CD4-positive, alpha-beta T cell treated with Interleukin-6 for 4 hours (primary cell): ENCODE data around the gene SH2D2A.

Experiments used
- DNase-seq: peaks from one replicate; pipeline ENCODE4 v3.0.0-alpha.2; 2020; ENCODE audit warnings: mixed read lengths

Gene SH2D2A

GRCh38 chr1:156822680-156823079, 6.0 kb upstream of the SH2D2A start:
- DNase-seq, result no peak

GRCh38 chr1:156821801-156822200, 5.2 kb upstream of the SH2D2A start:
- no peak for DNase-seq

- no peak for DNase-seq
Measured at GRCh38 chr1:156815961-156816422, 656 bp downstream of the SH2D2A start.

DNA sequence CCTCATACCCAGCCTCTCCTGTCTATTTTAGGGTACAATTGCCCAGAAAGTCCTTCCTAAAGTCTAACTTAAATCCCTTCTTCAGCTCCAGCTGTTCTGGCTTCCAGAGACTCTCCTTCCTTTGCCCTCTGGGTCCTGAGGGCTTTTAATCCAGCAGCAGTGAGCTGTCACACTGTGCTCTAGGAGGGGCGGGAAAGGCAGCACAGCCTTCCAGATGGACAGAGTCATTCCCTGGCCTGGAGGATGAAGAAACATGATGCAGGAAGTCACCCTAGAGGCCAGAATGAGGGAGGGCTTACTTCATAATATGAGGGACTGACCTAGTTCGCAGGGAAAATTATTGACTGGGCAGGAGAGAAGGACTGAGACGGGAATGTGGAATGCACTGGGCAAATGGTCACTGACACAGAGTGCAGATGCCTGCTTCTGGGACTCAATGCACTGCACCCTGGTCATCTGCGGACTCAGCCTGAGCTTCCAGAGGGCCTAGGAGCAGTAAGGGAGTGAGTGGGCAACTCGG, 1.3 kb downstream of the SH2D2A start:
- no peak for DNase-seq

- DNase-seq, result peak; percentile 59
Measured at GRCh38 chr1:156814571-156815260, 1.9 kb downstream of the SH2D2A start.

DNA sequence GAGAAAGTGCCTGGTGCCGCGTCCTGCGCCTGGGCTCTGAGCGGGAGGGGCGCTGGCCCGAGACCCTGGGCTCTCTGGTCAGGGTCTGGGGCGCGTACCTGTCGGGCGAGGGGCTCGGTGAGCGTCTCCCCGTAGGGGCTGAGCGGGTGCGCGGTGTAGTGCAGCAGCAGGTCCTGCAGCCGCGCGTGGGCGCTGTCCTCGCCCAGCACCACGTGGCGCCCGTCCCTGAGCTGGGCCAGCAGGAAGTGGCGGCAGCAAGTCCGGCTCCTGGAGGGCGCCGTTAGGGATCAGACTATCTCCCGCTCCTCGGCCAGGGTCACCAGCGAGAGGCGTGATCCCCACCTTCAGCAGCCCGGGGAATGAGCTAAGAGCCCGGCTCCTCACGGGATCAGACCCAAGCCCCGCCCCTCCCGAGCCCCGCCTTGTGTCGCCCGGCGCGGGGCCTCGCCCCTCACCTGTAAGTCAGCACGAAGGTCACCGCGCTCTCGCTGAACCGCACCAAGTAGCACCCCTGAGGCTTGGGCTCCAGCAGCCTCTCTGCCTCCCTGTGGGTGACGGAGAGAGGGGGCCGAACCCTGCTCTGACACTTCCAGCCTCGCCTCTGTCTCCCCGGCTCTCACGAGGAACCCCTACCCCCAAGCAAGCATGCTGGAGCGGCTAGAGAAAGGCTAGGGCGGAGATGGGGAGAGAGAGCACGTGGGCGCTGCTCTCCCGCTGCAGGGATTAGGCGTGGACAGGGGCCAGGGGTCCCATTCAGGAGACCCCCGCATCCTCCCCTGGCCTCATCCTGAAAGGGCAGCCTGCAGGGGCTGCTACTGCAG, 2.7 kb downstream of the SH2D2A start:
- DNase-seq, result peak; percentile 85

DNA sequence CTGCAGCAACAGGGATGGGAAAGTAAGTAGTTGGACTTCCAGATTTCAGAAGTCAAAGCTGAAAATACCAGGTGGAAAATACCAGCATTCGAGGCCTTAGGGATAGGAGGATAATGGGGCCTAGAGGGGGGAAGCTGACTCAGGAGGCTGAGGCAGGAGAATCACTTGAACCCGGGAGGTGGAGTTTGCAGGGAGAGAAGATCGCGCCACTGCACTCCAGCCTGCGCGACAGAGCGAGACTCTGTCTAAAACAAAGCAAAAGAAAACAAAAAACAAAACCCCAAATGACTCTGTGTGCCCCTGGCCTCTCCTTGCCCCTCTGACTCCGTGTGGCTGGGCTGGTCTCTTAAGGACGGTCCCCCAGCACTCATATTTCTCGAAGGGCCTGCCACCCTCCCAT, 3.4 kb downstream of the SH2D2A start:
- DNase-seq, result no peak

GRCh38 chr1:156812293-156812990, 4.2 kb downstream of the SH2D2A start:
- DNase-seq, result no peak

DNA sequence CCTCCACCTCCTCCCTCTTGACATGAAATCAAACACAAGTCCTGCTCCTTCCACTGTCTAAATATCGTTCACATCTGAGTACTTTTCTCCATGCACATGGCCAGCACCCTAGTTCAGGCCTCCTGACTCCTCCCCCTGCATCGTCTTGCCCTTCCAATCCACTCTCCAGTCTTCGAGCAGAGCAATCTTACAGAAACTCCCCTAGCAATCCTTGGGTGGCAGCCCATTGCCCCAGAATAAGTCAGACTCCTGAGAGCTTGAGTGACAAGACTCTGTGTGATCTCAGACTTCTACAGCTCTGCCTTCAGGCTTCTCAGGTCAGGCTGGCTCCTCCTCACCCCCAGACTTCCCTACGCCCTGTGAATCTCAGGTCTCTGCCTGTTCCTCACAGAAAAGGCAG, 5.5 kb downstream of the SH2D2A start:
- no peak for DNase-seq

- DNase-seq, result no peak
Measured at GRCh38 chr1:156809711-156810366, 6.8 kb downstream of the SH2D2A start.

- no peak for DNase-seq
Measured at GRCh38 chr1:156809281-156809680, 7.4 kb downstream of the SH2D2A start.

- no peak for DNase-seq
Measured at GRCh38 chr1:156808186-156809030, 8.2 kb downstream of the SH2D2A start.

DNA sequence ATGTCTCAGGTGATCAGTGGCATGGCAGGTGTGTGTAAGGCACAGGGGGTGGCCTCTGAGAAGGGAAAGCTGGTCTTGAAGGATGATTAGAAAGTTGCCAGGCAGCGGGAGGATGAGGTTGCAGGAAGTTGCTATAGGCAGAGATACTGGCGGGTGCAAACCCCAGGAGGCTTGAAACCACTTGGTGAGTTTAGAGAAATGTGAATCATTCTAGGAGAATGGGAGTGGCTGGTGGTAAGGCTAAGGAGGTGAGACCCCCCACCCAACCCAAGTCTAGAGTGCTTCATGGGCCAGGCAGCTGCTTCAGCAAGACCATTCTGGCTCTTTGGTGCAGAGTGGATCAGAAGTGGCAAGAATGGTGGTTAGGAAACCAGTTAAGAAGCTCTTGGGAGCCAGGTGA, 9.0 kb downstream of the SH2D2A start:
- no peak for DNase-seq

- no peak for DNase-seq
Measured at GRCh38 chr1:156806512-156807440, 9.9 kb downstream of the SH2D2A start.

DNA sequence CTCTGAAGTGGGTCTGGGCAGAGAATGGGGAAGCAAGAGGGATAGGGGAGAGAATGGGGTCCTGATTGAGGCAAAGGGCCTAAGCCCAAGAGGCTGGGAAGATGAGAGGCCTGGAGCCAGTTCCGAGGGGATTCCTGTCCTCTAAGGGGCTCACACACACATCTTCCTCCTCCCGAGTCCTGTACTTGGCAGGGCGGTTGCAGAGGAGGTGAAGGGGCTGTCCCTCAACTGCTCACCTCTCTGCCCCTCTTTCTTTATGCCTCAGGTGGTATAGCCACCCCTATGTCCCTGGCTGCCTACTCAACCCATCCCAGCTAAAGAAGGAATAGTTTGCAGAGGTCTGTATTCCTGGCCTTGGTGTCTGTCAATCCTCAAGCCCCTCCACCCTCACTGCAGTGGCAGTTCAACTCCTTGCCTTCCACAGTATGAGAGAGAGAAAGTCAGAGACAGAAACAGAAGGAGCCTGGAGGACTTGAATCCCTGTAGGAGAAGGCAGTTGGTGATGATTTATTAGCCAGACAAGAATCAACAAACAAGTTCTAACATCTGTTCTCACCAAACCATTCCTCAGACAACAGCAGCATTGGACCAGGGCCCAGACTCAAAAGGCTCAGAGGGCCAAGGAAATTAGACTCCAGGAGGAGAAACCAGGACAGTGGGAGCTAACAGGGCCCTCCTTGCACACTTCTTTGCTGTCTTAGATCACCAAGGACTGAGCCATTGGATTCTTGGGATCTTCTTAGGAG, 10.7 kb downstream of the SH2D2A start:
- DNase-seq, result no peak

GRCh38 chr1:156804572-156805243, 11.9 kb downstream of the SH2D2A start:
- DNase-seq, result no peak

DNA sequence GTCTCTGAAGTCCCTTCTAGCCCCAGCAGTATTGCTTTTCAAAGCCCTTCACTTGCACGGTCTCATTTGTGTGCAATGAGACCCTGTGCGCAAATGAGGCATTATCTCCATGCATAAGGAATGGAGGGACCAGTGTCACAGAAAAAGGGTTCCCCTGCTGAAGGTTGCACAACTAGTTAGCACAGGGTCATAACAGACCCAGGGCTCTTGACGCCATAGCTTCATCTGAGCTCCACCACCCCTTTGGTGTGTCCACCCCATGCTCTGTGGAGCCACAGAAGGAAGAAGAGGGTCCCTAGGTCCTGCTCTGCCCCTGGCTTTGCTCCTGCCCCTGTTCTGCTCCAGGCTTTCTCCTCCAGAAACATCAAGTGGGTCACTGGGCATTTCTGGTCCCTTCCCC, 12.6 kb downstream of the SH2D2A start:
- DNase-seq, result no peak

DNA sequence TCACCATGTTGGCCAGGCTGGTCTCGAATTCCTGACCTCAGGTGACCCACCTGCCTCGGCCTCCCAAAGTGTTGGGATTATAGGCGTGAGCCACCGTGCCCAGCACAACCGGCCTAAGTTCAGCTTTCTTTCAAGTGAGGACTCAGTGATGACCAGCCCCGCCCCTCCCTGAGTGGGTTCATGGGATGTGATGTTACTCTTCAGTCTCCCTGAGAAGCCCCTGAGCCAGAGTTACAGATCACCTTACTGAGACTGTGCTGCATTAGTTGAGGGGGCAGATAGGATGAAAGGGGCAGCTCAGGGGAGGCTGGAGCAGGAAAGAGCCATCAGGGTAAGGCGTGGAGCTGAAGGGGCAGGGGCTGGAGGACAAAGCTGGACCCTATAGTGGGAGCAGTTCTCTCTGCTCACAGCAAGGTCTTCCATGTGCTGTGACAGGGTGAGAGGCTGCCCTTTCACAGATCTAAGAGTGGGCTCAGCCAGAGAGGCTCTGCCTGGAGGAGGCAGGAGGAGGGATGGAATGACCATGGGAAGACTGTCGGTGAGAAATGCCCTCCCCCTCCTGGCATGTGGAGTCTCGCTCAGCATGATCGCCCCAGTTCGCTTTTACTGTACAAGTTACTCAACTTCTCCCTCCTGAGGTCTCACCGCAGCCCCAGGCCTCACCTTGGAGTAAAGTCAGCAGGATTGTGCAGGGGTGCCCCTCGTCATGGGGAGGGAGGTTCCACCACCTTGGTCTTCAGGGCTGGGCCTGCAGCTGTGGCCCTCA, 13.4 kb downstream of the SH2D2A start:
- DNase-seq, result no peak
